Measurements from ENCODE around the gene ZBTB8B.
"Not testable (repeated sequence)": the region's sequence is repeated elsewhere in the genome, so short reads cannot be mapped to it uniquely, and the experiment has no call there.

The ZBTB8B gene

DNA sequence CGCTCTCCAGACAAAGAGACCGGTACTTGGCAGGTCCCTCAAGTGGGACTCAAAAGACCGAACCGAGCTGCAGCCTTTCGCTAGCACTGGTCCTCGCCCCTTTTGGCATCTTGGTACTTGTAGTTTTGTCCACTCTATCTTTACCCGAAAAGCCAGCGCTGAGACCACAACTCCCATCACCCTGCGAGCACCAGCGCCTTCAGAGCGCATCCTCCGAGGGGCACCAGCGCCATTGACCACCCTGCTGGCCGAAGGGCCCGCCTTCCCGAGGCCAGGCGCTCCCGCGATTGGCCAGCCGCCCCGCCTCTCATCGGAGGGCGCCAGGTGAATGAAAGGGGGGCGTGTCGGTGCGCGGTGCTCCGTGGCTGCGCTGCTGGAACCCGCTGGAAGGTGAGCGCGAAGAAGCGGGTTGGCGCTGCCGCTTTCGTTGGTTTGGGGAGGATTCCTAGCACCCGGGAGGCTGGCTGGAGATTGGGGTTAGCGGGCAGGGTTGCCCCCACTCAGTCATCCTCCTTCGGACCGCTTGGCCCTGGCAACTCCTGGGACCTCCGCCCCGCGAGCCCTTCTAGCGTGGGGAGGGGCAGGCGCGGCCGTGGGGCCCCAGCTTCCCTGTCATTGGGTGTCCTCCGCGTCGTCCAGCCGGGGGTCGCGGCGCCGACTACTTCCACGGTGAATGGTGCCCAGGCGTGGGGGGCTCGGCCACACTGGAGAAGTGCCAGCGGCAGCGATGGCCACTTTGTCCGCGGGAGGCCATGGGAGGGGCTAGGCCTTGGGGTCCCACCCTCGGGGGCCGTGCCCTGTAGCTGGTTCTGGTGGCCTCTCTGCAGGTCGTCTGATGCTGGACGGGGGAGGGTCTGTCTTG lies at the start of gene ZBTB8B:
Gene ZBTB8B, plus strand, starts transcription at position 357 of the 862 bp plus-strand sequence. CDS start 5,553 bp downstream, outside the sequence.
- DNase-seq: peak; percentile 88

DNA sequence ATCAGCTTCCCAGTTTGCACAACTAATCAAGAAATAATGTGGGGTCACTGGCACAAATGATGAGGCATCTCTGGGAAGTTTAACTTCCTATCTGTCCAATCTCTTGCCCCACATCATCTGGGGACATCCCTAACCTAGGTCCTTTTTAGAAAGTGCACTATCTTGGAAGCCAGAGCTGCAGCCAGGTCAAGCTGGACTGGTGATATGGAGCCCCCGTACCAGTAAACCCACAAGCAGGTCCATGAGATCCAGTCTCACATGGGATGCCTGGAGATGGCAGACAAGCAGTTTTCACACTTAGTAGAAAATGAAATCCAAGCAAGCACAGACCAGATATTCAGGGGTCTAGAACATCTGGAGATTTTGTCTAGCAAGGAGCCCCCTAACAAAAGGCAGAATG lies 43.1 kb upstream of the ZBTB8B start:
- DNase-seq: no peak

DNA sequence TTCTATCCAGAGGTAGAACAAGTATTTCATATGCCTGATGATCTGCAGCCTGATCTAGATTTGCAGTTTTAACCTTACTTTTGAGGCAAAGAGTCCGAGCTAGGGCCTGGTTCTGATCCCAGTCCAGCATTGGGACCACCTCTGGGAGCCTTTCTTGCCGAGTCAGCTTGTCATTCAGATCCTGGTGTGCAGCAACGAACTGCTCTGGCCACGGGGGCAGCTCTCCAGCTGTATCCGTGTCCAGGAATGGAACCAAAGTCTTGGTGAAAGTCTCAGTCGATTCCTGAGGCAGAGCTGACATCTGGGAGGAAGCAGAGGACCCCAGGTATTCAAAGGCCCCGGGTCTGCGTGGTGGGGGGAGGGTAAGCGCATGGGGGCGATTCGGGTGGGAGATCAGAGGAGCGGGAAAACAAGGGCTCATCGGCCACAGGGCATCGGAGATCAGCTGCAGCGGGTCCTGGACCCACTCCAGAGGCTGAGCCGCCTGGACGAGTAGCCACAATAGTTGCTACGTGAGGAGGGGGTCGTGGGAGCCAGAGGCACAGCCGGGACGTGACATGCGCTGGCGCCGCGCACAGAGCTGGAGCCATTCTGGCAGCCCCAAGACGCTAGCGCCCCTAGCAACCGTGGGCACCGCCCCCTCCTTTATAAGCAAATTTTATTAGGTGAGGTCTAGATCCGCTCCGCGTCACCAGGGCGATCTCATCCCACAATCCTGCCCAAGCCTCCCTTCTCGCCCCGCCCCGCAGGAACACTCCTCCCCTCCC lies 38.2 kb upstream of the ZBTB8B start:
- DNase-seq: no peak

DNA sequence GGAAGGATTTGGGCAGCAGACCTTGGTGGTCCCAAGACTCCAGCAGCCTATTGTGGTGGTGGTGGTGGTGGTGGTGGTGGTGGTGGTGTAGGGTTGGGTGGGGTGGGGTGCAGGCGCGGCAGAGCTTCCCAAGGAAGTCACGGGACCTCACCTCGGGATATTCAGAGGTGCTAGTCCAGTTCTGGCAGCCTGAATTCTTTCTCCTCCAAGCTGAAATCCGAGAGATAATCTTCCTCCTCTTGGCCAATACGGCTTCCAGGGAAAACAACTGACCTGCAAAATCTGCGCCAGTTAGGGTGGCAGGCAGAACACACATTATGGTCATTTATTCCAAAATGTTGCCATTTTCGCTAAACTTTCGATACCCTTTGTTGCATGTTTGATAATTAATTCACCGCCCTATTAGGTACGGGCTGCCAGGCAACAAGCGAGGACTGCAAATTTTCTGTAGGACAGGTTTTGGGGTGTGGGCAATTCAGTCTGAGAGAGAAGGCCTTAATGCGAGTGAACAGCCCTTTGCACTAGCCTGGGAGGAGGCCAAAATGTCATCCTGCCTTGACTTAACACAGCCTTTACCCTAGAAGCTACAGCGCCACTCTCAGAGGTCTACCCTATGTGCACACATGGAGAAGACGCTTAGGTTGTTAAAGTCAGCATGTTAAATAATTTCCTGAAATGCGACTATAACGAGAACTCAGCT lies 37.5 kb upstream of the ZBTB8B start:
- DNase-seq: no peak

DNA sequence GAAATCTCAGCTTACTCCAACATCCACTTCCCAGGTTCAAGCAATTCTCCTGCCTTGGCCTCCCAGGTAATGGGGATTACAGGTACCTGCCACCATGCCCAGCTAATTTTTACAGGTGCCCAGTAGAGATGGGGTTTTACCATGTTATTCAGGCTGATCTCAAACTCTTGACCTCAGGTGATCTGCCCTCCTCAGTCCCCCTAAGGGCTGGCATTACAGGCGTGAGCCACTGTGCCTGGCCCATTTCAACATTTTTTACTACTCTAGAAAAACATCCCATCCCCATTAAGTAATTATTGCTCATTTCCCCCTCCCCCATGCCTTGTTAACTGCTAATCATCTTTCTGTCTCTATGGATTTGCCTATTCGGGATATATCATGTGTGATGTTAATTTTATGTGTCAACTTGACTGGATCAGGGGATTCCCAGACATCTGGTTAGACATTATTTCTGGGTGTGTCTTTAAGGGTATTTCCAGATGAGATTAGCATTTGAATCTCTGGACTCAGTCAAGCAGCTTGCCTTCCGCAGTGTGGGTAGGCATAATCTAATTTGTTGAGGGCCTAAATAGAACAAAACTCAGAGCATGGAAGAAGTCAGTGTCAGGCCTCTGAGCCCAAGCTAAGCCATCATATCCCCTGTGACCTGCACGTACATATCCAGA lies 33.0 kb upstream of the ZBTB8B start:
- DNase-seq: no peak

DNA sequence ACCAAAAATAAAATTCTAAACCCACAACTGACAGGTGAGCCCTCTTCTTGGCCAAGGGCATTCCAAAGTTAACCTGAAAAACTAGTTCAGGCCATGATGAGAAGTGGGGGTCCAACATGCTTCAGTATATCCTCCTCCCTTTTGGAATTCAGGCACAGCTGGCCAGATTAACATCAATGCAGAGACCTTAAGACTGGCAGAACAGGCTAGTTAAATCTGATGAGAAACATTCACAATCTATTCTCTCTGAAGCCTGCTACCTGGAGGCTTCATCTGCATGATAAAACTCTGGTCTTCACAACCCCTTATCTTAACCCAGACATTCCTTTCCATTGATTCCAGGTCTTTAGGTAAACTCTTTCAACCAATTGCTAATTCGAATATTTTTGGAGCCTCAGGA lies 26.7 kb upstream of the ZBTB8B start:
- no peak for DNase-seq

DNA sequence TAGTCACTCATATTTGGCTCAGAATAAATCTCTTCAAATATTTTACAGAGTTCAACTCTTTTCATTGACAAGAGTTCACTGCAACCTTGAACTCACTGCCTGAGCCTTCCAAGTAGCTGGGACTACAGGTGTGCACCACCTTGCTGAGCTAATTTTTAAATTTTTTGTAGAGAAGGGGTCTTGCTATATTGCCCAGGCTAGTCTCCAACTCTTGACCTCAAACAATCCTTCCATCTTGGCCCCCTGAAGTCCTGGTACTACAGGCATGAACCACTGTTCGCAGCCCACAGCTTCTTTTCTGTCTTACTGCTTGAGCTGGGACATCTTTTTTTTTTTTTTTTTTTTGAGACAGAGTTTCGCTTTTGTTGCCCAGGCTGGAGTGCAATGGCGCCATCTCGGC lies 26.1 kb upstream of the ZBTB8B start:
- DNase-seq: not testable (repeated sequence)

DNA sequence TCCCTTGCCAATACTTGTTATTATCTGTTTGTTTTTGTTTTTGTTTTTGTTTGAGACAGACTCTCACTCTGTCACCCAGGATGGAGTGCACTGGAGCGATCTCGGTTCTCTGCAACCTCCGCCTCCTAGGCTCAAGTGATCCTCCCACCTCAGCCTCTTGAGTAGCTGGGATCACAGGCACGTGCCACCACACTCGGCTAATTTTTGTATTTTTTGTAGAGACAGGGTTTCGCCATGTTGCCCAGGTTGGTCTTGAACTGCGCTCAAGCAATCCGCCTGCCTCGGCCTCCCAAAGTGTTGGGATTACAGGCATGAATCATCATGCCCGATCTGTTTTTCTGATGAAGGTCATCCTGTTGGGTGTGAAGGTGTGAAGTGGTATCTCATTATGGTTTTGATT lies 23.4 kb upstream of the ZBTB8B start:
- DNase-seq: not testable (repeated sequence)

DNA sequence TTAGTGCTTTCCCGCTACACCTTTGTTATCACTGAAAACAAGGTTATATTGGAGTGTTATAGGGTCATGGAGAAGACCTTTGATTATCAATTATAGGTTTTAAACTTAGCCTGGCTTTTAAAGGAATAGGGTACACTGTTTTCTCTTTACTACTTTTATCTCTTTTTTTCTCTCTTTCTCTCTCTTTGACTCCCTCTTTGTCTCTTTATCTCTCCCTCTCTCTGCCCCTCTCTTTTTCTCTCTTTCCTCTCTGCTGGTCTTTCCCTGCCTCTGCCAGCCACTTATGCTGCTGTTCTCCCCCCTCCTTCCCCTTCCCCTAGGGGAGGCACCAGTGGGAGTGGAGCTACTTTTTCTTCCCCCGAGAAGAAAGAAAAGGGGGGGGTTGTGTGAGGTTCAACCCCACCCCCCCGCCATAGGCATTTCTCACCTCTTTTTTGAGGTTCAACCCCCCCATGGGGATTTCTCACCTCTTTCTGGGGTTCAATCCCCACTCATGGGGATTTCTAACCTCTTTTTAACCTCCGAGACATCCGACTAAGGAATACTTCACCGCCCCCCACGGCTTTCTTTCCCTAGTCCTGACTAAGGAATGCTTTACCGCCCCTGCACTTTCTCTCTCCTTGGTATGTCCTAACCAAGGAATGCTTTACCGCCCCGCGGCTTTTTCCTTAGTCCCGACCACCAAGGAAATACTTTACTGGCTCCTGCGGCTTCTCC lies 17.2 kb upstream of the ZBTB8B start:
- DNase-seq: no peak

DNA sequence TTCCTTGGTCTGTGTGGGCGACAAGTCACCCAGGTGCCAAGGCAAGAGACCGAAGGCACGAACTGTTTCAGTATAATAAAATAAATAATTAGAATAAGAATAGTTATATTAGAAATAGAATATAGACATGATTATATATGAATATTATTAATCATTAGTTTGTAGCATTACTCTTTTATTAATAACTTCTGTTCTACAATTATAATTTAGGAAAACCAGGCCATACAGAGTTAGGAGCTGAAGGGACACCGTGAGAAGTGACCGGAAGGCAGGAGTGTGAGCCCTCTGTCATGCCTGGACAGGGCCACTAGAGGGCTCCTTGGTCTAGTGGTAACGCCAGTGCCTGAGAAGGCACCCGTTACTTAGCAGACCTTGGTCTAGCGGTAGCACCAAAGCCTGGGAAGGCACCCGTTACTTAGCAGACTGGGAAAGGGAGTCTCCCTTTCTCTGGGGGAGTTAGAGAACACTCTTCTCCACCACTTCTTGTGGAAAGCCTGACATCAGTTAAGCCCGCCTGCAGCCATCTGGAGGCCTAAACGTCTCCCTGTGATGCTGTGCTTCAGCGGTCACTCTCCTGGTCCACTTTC lies 16.6 kb upstream of the ZBTB8B start:
- DNase-seq: not testable (repeated sequence)

DNA sequence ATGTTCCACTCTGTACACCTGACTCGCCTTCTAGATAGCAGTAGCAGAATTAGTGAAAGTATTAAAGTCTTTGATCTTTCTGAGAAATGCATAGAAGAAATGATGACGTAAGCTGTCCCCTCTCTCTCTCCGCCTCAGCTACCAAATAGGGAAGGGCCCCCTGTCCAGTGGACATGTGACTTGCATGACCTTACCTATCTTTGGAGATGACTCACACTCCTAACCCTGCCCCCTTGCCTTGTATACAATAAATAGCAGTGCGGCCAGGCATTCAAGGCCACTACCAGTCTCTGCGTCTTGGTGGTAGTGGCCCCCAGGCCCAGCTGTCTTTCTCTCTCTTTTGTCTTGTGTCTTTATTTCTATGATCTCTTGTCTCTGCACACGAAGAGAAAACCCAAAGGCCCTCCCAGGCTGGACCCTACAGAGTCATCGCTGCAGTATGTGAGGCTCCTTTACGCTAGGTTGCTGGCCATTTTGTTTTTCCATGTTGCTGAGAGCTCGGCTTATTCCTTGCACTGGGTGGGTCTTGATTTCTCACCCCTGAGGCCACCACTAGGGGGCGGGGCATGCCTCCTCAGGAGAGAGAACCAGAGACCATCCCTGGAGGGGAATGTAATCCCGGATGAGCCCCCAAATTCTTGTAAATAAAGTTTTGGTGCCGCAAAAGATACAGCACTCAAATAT lies 16.0 kb upstream of the ZBTB8B start:
- DNase-seq: no peak

DNA sequence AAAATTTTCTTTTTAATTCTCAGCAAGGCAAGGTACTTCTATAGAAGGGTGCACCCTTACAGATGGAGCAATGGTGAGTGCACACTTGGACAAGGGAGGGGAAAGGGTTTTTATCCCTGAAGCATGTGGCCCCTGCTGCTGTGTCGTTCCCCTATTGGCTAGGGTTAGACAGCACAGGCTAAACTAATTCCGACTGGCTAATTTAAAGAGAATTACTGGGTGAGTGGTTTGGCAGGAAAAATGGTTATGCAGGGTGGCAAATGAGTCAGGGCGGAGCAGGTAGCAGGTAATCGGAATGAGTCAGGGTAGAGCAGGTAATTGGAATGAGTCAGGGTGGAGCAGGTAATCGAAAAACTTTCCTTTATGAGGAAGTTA lies 15.4 kb upstream of the ZBTB8B start:
- not testable (repeated sequence) for DNase-seq

DNA sequence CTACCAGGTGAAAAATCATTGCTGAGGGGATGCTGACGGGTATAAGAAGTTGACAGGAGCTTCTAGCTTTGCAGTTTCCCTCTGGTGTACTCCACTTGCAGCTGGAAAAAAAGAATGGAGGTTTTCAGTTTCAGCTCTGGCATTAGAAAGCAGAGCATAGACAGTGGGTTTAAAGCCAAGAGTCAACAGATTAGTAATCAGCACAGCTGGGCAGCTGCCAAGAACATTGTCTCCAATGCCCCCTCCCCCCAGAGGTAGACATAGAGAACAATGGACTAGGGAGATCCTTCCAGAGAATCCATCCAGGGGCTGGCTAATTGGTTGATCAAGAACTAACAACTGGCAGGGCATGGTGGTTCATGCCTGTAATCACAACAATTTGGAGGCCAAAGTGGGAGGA lies 10.1 kb upstream of the ZBTB8B start:
- no peak for DNase-seq

DNA sequence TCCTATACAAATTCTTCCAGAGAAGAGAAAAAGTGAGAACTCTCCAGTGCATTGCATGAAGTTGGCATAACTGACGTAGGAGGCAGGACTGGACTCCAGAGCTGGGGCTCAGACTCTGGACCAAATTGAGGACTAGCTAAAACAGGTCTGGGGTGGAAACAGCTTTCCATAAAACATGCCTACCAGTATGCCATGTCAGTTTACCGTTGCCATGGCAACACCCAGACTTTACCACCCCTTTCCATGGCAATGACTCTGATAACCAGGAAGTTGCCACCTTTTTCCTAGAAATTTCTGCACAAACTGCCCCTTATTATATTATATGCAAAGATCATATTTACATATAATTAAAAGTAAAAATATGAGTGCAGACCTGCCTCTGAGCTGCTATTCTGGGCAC lies 8.9 kb upstream of the ZBTB8B start:
- DNase-seq: no peak

DNA sequence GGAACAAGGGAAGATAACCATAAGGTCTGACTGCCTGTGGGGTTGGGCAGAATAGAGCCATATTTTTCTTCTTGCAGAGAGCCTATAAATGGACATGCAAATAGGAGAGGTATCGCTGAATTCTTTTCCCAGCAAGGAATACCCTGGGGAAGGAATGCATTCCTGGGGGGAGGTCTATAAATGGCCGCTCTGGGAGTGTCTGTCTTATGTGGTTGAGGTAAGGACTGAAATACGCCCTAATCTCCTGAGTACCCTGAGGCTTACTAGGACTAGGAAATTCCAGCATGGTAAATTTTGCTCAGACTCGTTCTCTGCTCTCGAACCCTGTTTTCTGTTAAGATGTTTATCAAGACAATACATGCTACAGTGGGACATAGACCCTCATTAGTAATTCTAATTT lies 6.1 kb upstream of the ZBTB8B start:
- DNase-seq: not testable (repeated sequence)

DNA sequence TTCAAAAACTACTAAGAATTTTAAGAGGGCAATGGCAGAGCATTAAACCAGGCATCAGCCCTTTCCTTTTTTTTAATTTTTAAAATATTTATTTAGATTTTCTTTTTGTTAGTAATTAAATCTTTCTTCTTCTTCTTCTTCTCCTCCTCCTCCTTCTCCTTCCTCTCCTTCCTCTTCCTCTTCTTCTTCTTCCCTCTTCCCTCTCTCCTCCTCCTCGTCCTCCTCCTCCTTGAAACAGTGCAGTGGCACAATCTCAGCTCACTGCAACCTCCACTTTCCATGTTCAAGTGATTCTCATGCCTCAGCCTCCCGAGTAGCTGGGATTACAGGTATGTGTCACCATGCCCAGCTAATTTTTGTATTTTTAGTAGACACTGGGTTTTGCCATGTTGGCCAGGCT lies 1.9 kb upstream of the ZBTB8B start:
- DNase-seq: not testable (repeated sequence)

DNA sequence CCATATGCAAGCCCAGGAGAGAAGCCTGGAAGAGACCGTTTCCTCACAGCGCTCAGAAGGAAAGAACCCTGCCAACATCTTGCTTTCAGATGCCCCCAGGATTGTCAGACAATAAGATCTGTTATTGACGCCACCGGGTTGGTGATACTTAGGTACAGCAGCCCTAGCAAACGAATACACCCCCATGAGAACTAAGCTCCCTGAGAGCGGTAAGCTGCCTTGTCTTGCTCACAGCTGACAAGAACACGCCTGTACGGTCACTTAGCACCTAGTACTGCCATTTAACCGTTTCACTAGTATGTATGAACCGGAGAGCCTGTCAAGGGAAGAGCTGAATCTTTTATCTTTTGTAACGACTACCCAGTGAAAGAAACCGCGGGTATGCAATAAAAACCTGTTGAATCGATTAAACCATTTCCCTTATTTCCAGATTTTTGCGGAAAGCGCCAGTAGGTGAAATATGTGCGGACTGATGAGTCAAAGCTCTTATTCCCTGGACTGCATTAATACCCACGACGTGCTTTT lies 619 bp upstream of the ZBTB8B start:
- no peak for DNase-seq

DNA sequence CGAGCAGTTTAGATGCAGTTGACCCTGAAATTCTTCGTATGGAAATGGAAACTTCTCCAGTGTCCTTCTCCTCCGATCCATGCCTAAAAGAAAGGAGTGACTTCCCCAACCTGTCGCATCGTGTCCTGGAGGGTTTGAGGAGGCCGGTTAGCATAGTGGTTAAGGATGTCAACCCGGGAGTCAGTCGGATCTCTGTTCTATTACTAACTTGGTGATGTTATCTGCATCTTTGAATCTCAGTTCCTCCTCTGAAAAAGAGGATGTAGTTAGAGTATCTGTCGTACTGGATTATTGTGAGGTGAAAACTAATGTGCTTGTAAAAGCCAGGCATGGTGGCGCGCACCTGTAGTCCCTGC lies 684 bp downstream of the ZBTB8B start:
- no peak for DNase-seq

DNA sequence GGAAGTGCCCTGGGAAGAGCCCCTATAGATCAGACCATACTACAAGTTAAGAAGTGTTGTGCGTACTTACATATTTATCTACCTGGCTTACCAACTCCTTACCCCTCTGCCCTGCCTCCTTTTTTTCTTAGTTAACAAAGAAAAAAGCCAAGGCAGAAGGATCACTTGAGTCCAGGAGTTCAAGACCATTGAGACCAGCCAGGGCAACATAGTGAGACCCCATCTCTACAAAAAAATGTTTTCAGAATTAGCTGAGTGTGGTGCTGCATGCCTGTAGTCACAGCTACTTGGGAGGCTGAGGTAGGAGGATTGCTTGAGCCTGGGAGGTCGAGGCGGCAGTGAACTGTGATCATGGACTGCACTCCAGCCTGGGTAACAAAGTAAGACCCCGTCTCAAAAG lies 1.9 kb downstream of the ZBTB8B start:
- DNase-seq: no peak

DNA sequence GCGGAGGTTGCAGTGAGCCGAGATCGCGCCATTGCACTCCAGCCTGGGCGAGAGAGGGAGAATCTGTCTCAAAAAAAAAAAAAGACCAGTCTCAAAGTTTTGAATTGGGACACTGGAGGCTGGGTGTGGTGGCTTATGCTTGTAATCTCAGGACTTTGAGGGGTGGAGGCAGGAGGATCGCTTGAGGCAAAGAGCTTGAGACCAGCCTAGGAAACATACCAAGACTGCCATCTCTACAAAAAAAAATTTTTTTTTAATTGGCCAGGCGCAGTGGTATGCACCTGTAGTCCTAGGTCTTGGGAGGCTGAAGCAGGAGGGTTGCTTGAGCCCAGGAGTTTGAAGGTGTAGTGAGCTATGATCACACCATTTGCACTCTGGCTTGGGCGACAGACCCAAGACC lies 3.9 kb downstream of the ZBTB8B start:
- DNase-seq: no peak

DNA sequence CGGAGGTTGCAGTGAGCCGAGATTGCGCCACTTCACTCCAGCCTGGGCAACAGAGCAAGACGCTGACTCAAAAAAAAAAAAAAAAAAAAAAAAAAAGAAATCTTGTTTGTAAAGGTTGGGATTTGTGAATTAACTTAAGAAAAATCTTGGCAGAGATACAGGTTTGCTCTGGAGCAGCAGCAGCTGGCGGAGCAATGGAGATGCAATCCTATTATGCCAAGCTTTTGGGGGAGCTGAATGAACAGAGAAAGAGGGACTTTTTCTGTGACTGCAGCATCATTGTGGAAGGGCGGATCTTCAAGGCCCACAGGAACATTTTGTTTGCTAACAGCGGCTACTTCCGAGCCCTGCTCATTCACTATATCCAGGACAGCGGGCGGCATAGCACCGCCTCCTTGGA lies 5.6 kb downstream of the ZBTB8B start:
- no peak for DNase-seq
